HCT116 (cell line): ENCODE measurements around the gene PGGHG. TPM values are rescaled to one million over a fixed set of nuclear protein-coding genes. Genes with fewer than 3 reads are reported as not detected.

ENCODE experiments used
- ATAC-seq: fragments of 200-7000 bp; cut with Tn5 transposase; 2 replicates; pipeline ENCODE4 v1.9.1; 2020; ENCODE audit warnings: mild to moderate bottlenecking, moderate library complexity
- BruUV-seq: library from RNA; stranded (reverse); fragments of 400-500 nt; replicated peaks from 2 replicates; lab custom pipeline; 2021; lab: Mats Ljungman, UMichigan
- CTCF ChIA-PET: fragments of 300-600 bp; sonication (Branson Sonifier 250); formaldehyde crosslinking; loops from one replicate; lab custom pipeline; 2021; ENCODE audit warnings: antibody characterized with exemption; lab: Charles Lee
- POLR2A ChIA-PET: fragments of 300-600, 350-600 bp; sonication (Branson Sonifier 250); formaldehyde crosslinking; loops from one replicate; lab custom pipeline; 2021; ENCODE audit warnings: antibody characterized with exemption; lab: Charles Lee
- RAD21 ChIA-PET, 2 experiments: fragments of 300-600 bp; sonication (Branson Sonifier 250); formaldehyde crosslinking; loops; one replicate each; lab custom pipeline; 2023; ENCODE audit warnings: low total read pairs in 2 of 2; ENCODE audit not compliant: uncharacterized antibody in 2 of 2, unreplicated experiment in 2 of 2, low non-redundant PET in 1 of 2; lab: Charles Lee
- DNase-seq: peaks from one replicate; pipeline ENCODE4 v3.0.0-alpha.2; 2010; ENCODE audit warnings: low read depth, low spot score
- H2AFZ ChIP-seq: fragments of 200-600 bp; shearing (Covaris generic), sonication (generic); 2 replicates; pipeline ENCODE4 v1.6.1; 2017; ENCODE audit warnings: low read depth, mixed run types, mixed read lengths, antibody characterized with exemption, low read length; ENCODE audit not compliant: poor library complexity, severe bottlenecking
- H3K27ac ChIP-seq: 2 replicates; pipeline ENCODE4 v1.5.1; 2012; ENCODE audit warnings: low read depth, low read length
- H3K27me3 ChIP-seq: fragments of 200-600 bp; sonication (generic); 2 replicates; pipeline ENCODE4 v1.6.1; 2016; ENCODE audit warnings: mixed run types, low read length, mixed read lengths; ENCODE audit not compliant: insufficient read depth
- H3K36me3 ChIP-seq, 2 experiments: fragments of 200-500 bp in 1 of 2; fragments of 200-600 bp in 1 of 2; sonication (Bioruptor generic) in 1 of 2; sonication (generic) in 1 of 2; 2 replicates each; pipeline versions ENCODE4 v1.5.1 to v1.6.1; 2014 to 2016; ENCODE audit warnings: low read length in 2 of 2, inconsistent platforms in 1 of 2, mixed read lengths in 1 of 2, mixed run types in 1 of 2; ENCODE audit not compliant: insufficient read depth in 2 of 2, control insufficient read depth in 1 of 2
- H3K4me1 ChIP-seq, 2 experiments: fragments of 200-600 bp in 1 of 2; sonication (generic) in 1 of 2; 2 replicates each; pipeline versions ENCODE4 v1.5.1 to v1.6.1; 2012 to 2017; ENCODE audit warnings: low read length in 2 of 2, inconsistent platforms in 1 of 2, mild to moderate bottlenecking in 1 of 2, mixed read lengths in 1 of 2, mixed run types in 1 of 2, moderate library complexity in 1 of 2; ENCODE audit not compliant: insufficient read depth in 2 of 2, control insufficient read depth in 1 of 2
- H3K4me2 ChIP-seq: fragments of 200-600 bp; sonication (generic); 2 replicates; pipeline ENCODE4 v1.6.1; 2017; ENCODE audit warnings: mixed run types, low read length, mixed read lengths
- H3K4me3 ChIP-seq, 2 experiments: fragments of 200-600 bp in 1 of 2; sonication (generic) in 1 of 2; replicated peaks in 1 of 2; 2 replicates each; pipeline ENCODE4 v1.5.1; 2011 to 2016; ENCODE audit warnings: low read length in 2 of 2, control low read depth in 1 of 2, low read depth in 1 of 2, mild to moderate bottlenecking in 1 of 2, mixed read lengths in 1 of 2, mixed run types in 1 of 2
- H3K79me2 ChIP-seq: fragments of 200-600 bp; sonication (generic); 2 replicates; pipeline ENCODE4 v1.6.1; 2017; ENCODE audit warnings: mild to moderate bottlenecking, mixed run types, low read length, moderate library complexity, mixed read lengths; ENCODE audit not compliant: insufficient read depth
- H3K9ac ChIP-seq: fragments of 200-600 bp; sonication (generic); 2 replicates; pipeline ENCODE4 v1.6.1; 2016; ENCODE audit warnings: low read length, mixed read lengths
- H3K9me2 ChIP-seq: fragments of 200-600 bp; sonication (generic), shearing (Covaris generic); 2 replicates; pipeline ENCODE4 v1.6.1; 2017; ENCODE audit warnings: mixed run types, mild to moderate bottlenecking, moderate library complexity; ENCODE audit not compliant: insufficient read depth
- H3K9me3 ChIP-seq, 2 experiments: fragments of 200-500 bp in 1 of 2; fragments of 200-600 bp in 1 of 2; sonication (Bioruptor generic) in 1 of 2; sonication (generic) in 1 of 2; 2 replicates each; pipeline ENCODE4 v1.6.1; 2014 to 2017; ENCODE audit warnings: low read length in 2 of 2, mixed read lengths in 2 of 2, inconsistent platforms in 1 of 2, low read depth in 1 of 2, mild to moderate bottlenecking in 1 of 2, mixed run types in 1 of 2, moderate library complexity in 1 of 2; ENCODE audit not compliant: control insufficient read depth in 1 of 2, insufficient read depth in 1 of 2
- H4K20me1 ChIP-seq: fragments of 200-600 bp; sonication (generic), shearing (Covaris generic); 2 replicates; pipeline ENCODE4 v1.6.1; 2017; ENCODE audit warnings: mixed run types, mild to moderate bottlenecking, moderate library complexity; ENCODE audit not compliant: insufficient read depth
- ATF3 ChIP-seq: IDR thresholded peaks from 2 replicates; pipeline ENCODE4 v1.6.1; 2012
- CBX3 ChIP-seq: IDR thresholded peaks from 2 replicates; pipeline ENCODE4 v1.6.1; 2012; ENCODE audit warnings: low read depth
- EZH2phosphoT487 ChIP-seq: fragments of 200-600 bp; IDR thresholded peaks from 2 replicates; pipeline ENCODE4 v1.6.1; 2018; ENCODE audit warnings: antibody characterized with exemption, borderline replicate concordance
- FOSL1 ChIP-seq: IDR thresholded peaks from 2 replicates; pipeline ENCODE4 v1.6.1; 2012; ENCODE audit warnings: low read depth
- POLR2A ChIP-seq: IDR thresholded peaks from 2 replicates; pipeline ENCODE4 v1.7.0; 2011; ENCODE audit warnings: borderline replicate concordance; ENCODE audit not compliant: insufficient read depth, insufficient read length; ENCODE audit errors: extremely low read depth
- RAD21 ChIP-seq: IDR thresholded peaks from 2 replicates; pipeline ENCODE4 v1.6.1; 2012; ENCODE audit warnings: low read depth, mild to moderate bottlenecking
- REST ChIP-seq: IDR thresholded peaks from 2 replicates; pipeline ENCODE4 v1.6.1; 2012; ENCODE audit warnings: low read depth
- YY1 ChIP-seq: IDR thresholded peaks from 2 replicates; pipeline ENCODE4 v1.6.1; 2011; ENCODE audit warnings: low read length, low read depth, moderate library complexity, mild to moderate bottlenecking; ENCODE audit not compliant: insufficient replicate concordance; ENCODE audit errors: extremely low read depth
- ZFX ChIP-seq: fragments of 450-650 bp; IDR thresholded peaks from 2 replicates; pipeline ENCODE4 v1.6.1; 2017
- intact Hi-C: fragments of 100-400 bp; cut with micrococcal nuclease; formaldehyde crosslinking; loops from 2 replicates; pipeline ENCODE4 v1.10.0; 2022
- total RNA-seq: library from RNA; stranded (reverse); gene quantifications from one replicate; pipeline ENCODE4 v1.2.1, GENCODE V29; 2021; ENCODE audit not compliant: unreplicated experiment
- TF ChIP-seq, protein P1 (sequence below): IDR thresholded peaks from 2 replicates; pipeline ENCODE4 v1.6.1; 2012

Gene PGGHG
- total RNA-seq, 1 experiment from 2014 or later: 57.5 TPM

DNA sequence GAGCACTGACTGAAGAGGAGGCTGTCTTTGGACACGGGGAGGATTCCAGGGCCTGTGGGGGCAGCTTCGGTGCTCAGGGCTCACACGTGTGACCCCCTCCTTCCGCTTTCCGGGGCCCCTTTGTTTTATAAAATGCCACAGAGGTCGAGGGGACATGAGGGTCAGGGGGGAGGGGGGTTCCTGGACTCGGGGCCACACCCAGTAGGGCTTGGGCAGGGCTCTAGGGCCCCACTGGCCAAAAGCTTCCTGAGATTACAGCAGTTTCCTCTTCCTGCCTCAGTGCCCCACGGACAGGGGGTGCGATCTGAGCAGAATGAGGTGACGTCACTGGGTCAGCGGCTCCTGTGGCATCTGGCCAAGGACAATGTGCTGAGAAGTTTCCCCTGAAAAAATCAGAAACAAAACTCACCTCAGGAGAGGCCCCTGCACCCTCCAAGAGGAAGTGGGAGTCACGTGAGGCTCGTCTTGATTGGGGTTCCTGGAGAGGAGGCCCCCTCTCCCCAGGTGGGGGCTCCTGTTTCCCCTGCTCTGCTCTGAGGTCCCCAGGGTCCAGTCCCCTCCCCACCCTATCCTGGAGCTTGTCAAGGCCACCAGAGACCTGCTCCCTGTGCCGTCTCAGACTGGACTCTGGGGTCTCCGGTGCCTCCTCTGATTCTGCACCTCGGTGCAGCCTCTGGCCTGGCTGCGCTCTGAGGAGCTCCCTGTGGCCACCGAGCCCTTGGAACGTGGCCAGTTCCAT, 38.1 kb downstream of the PGGHG start:
- no TSS peak for BruUV-seq

More for the DNA sequence above, 38.1 kb downstream of the PGGHG start:
- H3K4me1 ChIP-seq: peaks cover 0 to 7% of the 10 kb centered on the region in 2 experiments; a peak in 2 of 4 replicates
- no peak overlapping the region for H3K9ac ChIP-seq
- H3K4me3 ChIP-seq: no peak overlapping the region
- ChIA-PET RAD21 (no interaction called here), POLR2A (no interaction called here), CTCF (interaction anchor here (0.6 kb wide), 1 partner anchor 29 kb away, joined by 4 read pairs; no protein-coding TSS in a partner anchor)
- no peaks in the 10 kb centered on the region for H4K20me1 ChIP-seq
- DNase-seq: no peak
- H3K9me2 ChIP-seq: no peaks in the 10 kb centered on the region
- no peaks in the 10 kb centered on the region for H3K79me2 ChIP-seq
- intact Hi-C loops: no loop called here
- no peak overlapping the region for H3K4me2 ChIP-seq
- no peak overlapping the region for H2AFZ ChIP-seq
- ATAC-seq: no peak
- H3K27me3 ChIP-seq: no peaks in the 10 kb centered on the region
- TF ChIP-seq RAD21: no peak
- no peak for TF ChIP-seq REST
- TF ChIP-seq, protein P1, sequence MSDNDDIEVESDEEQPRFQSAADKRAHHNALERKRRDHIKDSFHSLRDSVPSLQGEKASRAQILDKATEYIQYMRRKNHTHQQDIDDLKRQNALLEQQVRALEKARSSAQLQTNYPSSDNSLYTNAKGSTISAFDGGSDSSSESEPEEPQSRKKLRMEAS: no peak
- no peak for TF ChIP-seq YY1
- no peak for TF ChIP-seq EZH2phosphoT487
- TF ChIP-seq ATF3: no peak
- no peak for TF ChIP-seq POLR2A
- no peak for TF ChIP-seq ZFX
- TF ChIP-seq FOSL1: no peak
- no peak for TF ChIP-seq CBX3
- H3K9me3 ChIP-seq: no peaks in the 10 kb centered on the region
- no peak overlapping the region for H3K27ac ChIP-seq
- H3K36me3 ChIP-seq: no peaks in the 10 kb centered on the region
